A549 (cell line): ENCODE results near the gene GHR. TPM values are rescaled to one million over a fixed set of nuclear protein-coding genes. Genes with fewer than 3 reads are reported as not detected.

Source experiments
- ATAC-seq, 2 experiments: fragments of 200-7000 bp in 1 of 2; fragments of >200 bp in 1 of 2; cut with Nextera tagmentation in 1 of 2; cut with Tn5 transposase in 1 of 2; 3 replicates each; pipeline versions ENCODE4 v1.8.0 to v1.9.1; 2018 to 2020; ENCODE audit warnings: mild to moderate bottlenecking in 1 of 2, moderate library complexity in 1 of 2
- CTCF ChIA-PET: fragments of 300-600 bp; sonication (Branson Sonifier 250); formaldehyde crosslinking; extraction: SDS; loops from one replicate; lab custom pipeline; 2021; ENCODE audit warnings: antibody characterized with exemption, inconsistent platforms; lab: Yijun Ruan, JAX
- POLR2A ChIA-PET: fragments of 350-600 bp; formaldehyde crosslinking; extraction: SDS; loops from one replicate; lab custom pipeline; 2021; ENCODE audit warnings: antibody characterized with exemption, inconsistent platforms; lab: Yijun Ruan, JAX
- DNase-seq, 2 experiments: peaks; one replicate each; pipeline versions ENCODE4 v3.0.0 to v3.0.0-alpha.2; 2011 to 2016; ENCODE audit warnings: low read depth in 1 of 2, low spot score in 1 of 2
- FAIRE-seq: peaks from 2 replicates; lab custom pipeline; 2011; peaks lifted over from hg19 to GRCh38; lab: Jason Lieb, UNC
- H3K27ac ChIP-seq, 2 experiments: fragments of >200 bp; sonication (Bioruptor Twin); formaldehyde crosslinking; 3 replicates each; pipeline ENCODE4 v1.5.1; 2016 to 2017
- H3K4me1 ChIP-seq: fragments of >200 bp; sonication (Bioruptor Twin); formaldehyde crosslinking; 3 replicates; pipeline ENCODE4 v1.6.1; 2016
- H3K4me2 ChIP-seq: fragments of >200 bp; sonication (Bioruptor Twin); formaldehyde crosslinking; 3 replicates; pipeline ENCODE4 v1.6.1; 2016
- H3K4me3 ChIP-seq: fragments of >200 bp; sonication (Bioruptor Twin); formaldehyde crosslinking; 3 replicates; pipeline ENCODE4 v1.5.1; 2016
- H3K9me3 ChIP-seq: fragments of >200 bp; sonication (Bioruptor Twin); formaldehyde crosslinking; 3 replicates; pipeline ENCODE4 v1.6.1; 2016
- CEBPB ChIP-seq, 2 experiments: fragments of >200 bp in 1 of 2; sonication (Bioruptor Twin) in 1 of 2; formaldehyde crosslinking in 1 of 2; IDR thresholded peaks; 2 replicates each; pipeline ENCODE4 v1.6.1; 2012 to 2016
- EHF ChIP-seq: fragments of 250-450 bp; sonication (Bioruptor Pico); IDR thresholded peaks from 2 replicates; pipeline ENCODE4 v1.5.0; 2020; ENCODE audit warnings: mild to moderate bottlenecking
- ESRRA ChIP-seq: fragments of 150-350 bp; IDR thresholded peaks from 2 replicates; pipeline ENCODE4 v1.6.1; 2014; ENCODE audit warnings: mild to moderate bottlenecking, low read length, borderline replicate concordance
- FOSB ChIP-seq: fragments of 250-450 bp; sonication (Bioruptor Pico); IDR thresholded peaks from 2 replicates; pipeline ENCODE4 v1.5.0; 2020; ENCODE audit warnings: mild to moderate bottlenecking, moderate library complexity
- FOXS1 ChIP-seq: fragments of 250-450 bp; sonication (Bioruptor Pico); IDR thresholded peaks from 2 replicates; pipeline ENCODE4 v1.5.0; 2020; ENCODE audit warnings: mild to moderate bottlenecking, moderate library complexity
- HDAC2 ChIP-seq: fragments of 200-600 bp; sonication (generic); IDR thresholded peaks from 2 replicates; pipeline ENCODE4 v1.6.1; 2016
- HOXB13 ChIP-seq: fragments of 250-450 bp; sonication (Bioruptor Pico); IDR thresholded peaks from 2 replicates; pipeline ENCODE4 v1.5.0; 2020; ENCODE audit warnings: low read depth, mild to moderate bottlenecking, moderate library complexity
- JUNB ChIP-seq: fragments of >200 bp; sonication (Bioruptor Twin); formaldehyde crosslinking; IDR thresholded peaks from 2 replicates; pipeline ENCODE4 v1.6.1; 2016
- KDM1A ChIP-seq: fragments of 200-600 bp; sonication (generic); IDR thresholded peaks from 2 replicates; pipeline ENCODE4 v1.6.1; 2016; ENCODE audit warnings: low read depth, mild to moderate bottlenecking
- KDM5A ChIP-seq: fragments of 200-600 bp; sonication (generic); IDR thresholded peaks from 2 replicates; pipeline ENCODE4 v1.6.1; 2016; ENCODE audit warnings: antibody characterized with exemption, mild to moderate bottlenecking
- MAFK ChIP-seq: fragments of 450-650 bp; IDR thresholded peaks from 2 replicates; pipeline ENCODE4 v1.6.1; 2014; ENCODE audit not compliant: partially characterized antibody
- MYC ChIP-seq: IDR thresholded peaks from 2 replicates; pipeline ENCODE4 v1.6.1; 2012; ENCODE audit warnings: mild to moderate bottlenecking, inconsistent platforms, low read length, improper control_type of control experiment, borderline replicate concordance
- NR3C1 ChIP-seq: fragments of >200 bp; sonication (Bioruptor Twin); formaldehyde crosslinking; IDR thresholded peaks from 3 replicates; pipeline ENCODE4 v1.6.1; 2017
- PHF8 ChIP-seq: fragments of 200-600 bp; sonication (generic); IDR thresholded peaks from 2 replicates; pipeline ENCODE4 v1.6.1; 2016; ENCODE audit warnings: low read depth, mild to moderate bottlenecking, antibody characterized with exemption, moderate library complexity, borderline replicate concordance
- POLR2A ChIP-seq: IDR thresholded peaks from 2 replicates; pipeline ENCODE4 v1.6.1; 2012; ENCODE audit warnings: mild to moderate bottlenecking, low read length
- RARB ChIP-seq: fragments of 250-450 bp; sonication (Bioruptor Pico); IDR thresholded peaks from 2 replicates; pipeline ENCODE4 v1.8.0; 2021; ENCODE audit warnings: mild to moderate bottlenecking, moderate library complexity
- RCOR1 ChIP-seq: fragments of 150-350 bp; IDR thresholded peaks from 2 replicates; pipeline ENCODE4 v1.6.1; 2014; ENCODE audit warnings: antibody characterized with exemption, low read length, low read depth
- SREBF2 ChIP-seq: fragments of 450-650 bp; IDR thresholded peaks from 2 replicates; pipeline ENCODE4 v1.6.1; 2014; ENCODE audit warnings: mild to moderate bottlenecking, moderate library complexity
- TFCP2L1 ChIP-seq: fragments of 250-450 bp; sonication (Bioruptor Pico); IDR thresholded peaks from 2 replicates; pipeline ENCODE4 v1.5.0; 2021; ENCODE audit warnings: mild to moderate bottlenecking
- TP53 ChIP-seq: fragments of 250-450 bp; sonication (Bioruptor Pico); IDR thresholded peaks from 2 replicates; pipeline ENCODE4 v1.5.0; 2021; ENCODE audit warnings: mild to moderate bottlenecking, moderate library complexity
- ZNF302 ChIP-seq: fragments of 250-450 bp; sonication (Bioruptor Pico); IDR thresholded peaks from 2 replicates; pipeline ENCODE4 v1.9.0; 2021; ENCODE audit warnings: inconsistent platforms, mild to moderate bottlenecking, moderate library complexity
- ZSCAN20 ChIP-seq: fragments of 250-450 bp; sonication (Bioruptor Pico); IDR thresholded peaks from 2 replicates; pipeline ENCODE4 v1.8.0; 2022; ENCODE audit warnings: mild to moderate bottlenecking, moderate library complexity
- WGBS: methylation state at CpG from one replicate; pipeline ENCODE4 v1.1.6; 2017; ENCODE audit errors: missing lambda C conversion rate; 5-methylcytosine and 5-hydroxymethylcytosine counted together
- polyA plus RNA-seq, 4 experiments: library from polyadenylated mRNA; depleted of rRNA in 3 of 4; stranded (reverse); fragments of >200 nt; fragmentation: RNase III in 1 of 4; extraction: RNeasy Plus Mini Kit Qiagen cat#74134 plus additional on column Dnase treatment in 1 of 4; gene quantifications; 2 replicates in 3 of 4; 3 replicates in 1 of 4; pipeline ENCODE4 v1.2.3, GENCODE V29; 2011 to 2017
- TF ChIP-seq, protein P1 (sequence below): fragments of >200 bp; sonication (Bioruptor Twin); formaldehyde crosslinking; IDR thresholded peaks from 3 replicates; pipeline ENCODE4 v1.5.1; 2016
- TF ChIP-seq, protein P2 (sequence below): fragments of 150-350 bp; IDR thresholded peaks from 2 replicates; pipeline ENCODE4 v1.6.1; 2014; ENCODE audit warnings: low read depth, mild to moderate bottlenecking, low read length
- TF ChIP-seq, protein P3 (sequence below): IDR thresholded peaks from 2 replicates; pipeline ENCODE4 v1.6.1; 2012
- TF ChIP-seq, protein P4 (sequence below): fragments of 250-450 bp; sonication (Bioruptor Pico); IDR thresholded peaks from 2 replicates; pipeline ENCODE4 v1.5.0; 2020; ENCODE audit warnings: low read depth, mild to moderate bottlenecking, moderate library complexity

GHR gene
- polyA plus RNA-seq, 2 of the 4 experiments (the other 2 are of a cell fraction), result 0.05 TPM; not detected in 1

DNA sequence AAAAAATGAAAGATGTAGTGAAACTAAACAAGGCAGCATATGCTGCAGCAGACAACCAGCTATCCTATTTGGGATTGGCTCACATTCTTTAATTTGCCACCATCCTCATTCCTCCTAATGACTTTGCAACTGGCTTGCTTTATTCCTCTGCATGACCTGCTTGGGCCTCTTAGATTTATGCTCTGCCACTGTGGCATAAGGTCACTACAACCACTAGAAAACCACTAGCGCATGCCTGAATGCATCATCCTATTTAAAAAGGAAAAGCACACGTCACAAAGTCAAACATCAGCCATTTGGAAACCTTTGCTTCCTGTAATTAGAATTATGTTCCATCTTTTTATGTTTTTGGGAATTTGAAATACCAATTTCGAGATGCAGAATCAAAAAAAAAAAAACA, 292.5 kb downstream of the GHR start:
- ChIA-PET CTCF (no interaction called here), POLR2A (no interaction called here)
- no peak for DNase-seq
- no peak overlapping the region for H3K4me3 ChIP-seq
- no peaks in the 10 kb centered on the region for H3K9me3 ChIP-seq
- FAIRE-seq, result no peak
- 31% methylated on average over 3 of the region's 3 CpGs for whole genome bisulfite sequencing
- H3K4me2 ChIP-seq, result no peak overlapping the region
- ATAC-seq, result no peak
- H3K4me1 ChIP-seq, result no peaks in the 10 kb centered on the region
- TF ChIP-seq, protein P1, sequence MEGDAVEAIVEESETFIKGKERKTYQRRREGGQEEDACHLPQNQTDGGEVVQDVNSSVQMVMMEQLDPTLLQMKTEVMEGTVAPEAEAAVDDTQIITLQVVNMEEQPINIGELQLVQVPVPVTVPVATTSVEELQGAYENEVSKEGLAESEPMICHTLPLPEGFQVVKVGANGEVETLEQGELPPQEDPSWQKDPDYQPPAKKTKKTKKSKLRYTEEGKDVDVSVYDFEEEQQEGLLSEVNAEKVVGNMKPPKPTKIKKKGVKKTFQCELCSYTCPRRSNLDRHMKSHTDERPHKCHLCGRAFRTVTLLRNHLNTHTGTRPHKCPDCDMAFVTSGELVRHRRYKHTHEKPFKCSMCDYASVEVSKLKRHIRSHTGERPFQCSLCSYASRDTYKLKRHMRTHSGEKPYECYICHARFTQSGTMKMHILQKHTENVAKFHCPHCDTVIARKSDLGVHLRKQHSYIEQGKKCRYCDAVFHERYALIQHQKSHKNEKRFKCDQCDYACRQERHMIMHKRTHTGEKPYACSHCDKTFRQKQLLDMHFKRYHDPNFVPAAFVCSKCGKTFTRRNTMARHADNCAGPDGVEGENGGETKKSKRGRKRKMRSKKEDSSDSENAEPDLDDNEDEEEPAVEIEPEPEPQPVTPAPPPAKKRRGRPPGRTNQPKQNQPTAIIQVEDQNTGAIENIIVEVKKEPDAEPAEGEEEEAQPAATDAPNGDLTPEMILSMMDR, result no peak
- TF ChIP-seq MAFK, result no peak
- TF ChIP-seq CEBPB (IDR thresholded peaks at IDR 0.05), result no peak
- TF ChIP-seq FOXS1 (CRISPR knock-in tag), result no peak
- no peak for TF ChIP-seq HOXB13 (CRISPR knock-in tag)
- TF ChIP-seq KDM1A, result no peak
- TF ChIP-seq ESRRA, result no peak
- TF ChIP-seq ZNF302, result no peak
- TF ChIP-seq NR3C1, result no peak
- no peak for TF ChIP-seq HDAC2
- no peak for TF ChIP-seq RARB (CRISPR knock-in tag)
- TF ChIP-seq, protein P2, sequence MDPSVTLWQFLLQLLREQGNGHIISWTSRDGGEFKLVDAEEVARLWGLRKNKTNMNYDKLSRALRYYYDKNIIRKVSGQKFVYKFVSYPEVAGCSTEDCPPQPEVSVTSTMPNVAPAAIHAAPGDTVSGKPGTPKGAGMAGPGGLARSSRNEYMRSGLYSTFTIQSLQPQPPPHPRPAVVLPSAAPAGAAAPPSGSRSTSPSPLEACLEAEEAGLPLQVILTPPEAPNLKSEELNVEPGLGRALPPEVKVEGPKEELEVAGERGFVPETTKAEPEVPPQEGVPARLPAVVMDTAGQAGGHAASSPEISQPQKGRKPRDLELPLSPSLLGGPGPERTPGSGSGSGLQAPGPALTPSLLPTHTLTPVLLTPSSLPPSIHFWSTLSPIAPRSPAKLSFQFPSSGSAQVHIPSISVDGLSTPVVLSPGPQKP, result no peak
- TF ChIP-seq, protein P3, sequence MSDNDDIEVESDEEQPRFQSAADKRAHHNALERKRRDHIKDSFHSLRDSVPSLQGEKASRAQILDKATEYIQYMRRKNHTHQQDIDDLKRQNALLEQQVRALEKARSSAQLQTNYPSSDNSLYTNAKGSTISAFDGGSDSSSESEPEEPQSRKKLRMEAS, result no peak
- no peak for TF ChIP-seq RCOR1
- TF ChIP-seq TFCP2L1 (CRISPR knock-in tag), result no peak
- no peak for TF ChIP-seq ZSCAN20 (CRISPR knock-in tag)
- TF ChIP-seq SREBF2, result no peak
- no peak for TF ChIP-seq POLR2A
- no peak for TF ChIP-seq TP53 (CRISPR knock-in tag)
- H3K27ac ChIP-seq, result no peak overlapping the region

DNA sequence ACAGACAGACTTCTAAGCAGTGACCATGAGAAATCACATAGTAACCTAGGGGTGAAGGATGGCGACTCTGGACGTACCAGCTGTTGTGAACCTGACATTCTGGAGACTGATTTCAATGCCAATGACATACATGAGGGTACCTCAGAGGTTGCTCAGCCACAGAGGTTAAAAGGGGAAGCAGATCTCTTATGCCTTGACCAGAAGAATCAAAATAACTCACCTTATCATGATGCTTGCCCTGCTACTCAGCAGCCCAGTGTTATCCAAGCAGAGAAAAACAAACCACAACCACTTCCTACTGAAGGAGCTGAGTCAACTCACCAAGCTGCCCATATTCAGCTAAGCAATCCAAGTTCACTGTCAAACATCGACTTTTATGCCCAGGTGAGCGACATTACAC, 295.4 kb downstream of the GHR start:
- H3K4me1 ChIP-seq, result no peaks in the 10 kb centered on the region
- H3K9me3 ChIP-seq, result no peaks in the 10 kb centered on the region
- no peak overlapping the region for H3K27ac ChIP-seq
- ChIA-PET CTCF (no interaction called here), POLR2A (no interaction called here)
- TF ChIP-seq FOSB (CRISPR knock-in tag), result no peak
- no peak for TF ChIP-seq JUNB
- TF ChIP-seq KDM5A, result no peak
- no peak for TF ChIP-seq CEBPB (IDR thresholded peaks at IDR 0.05)
- no peak for TF ChIP-seq EHF (CRISPR knock-in tag)
- no peak for TF ChIP-seq PHF8
- no peak for TF ChIP-seq MYC
- DNase-seq (no peak), ATAC-seq (no peak), FAIRE-seq (no peak)
- no peak overlapping the region for H3K4me3 ChIP-seq
- 29% methylated on average over 4 of the region's 4 CpGs for WGBS
- no peak overlapping the region for H3K4me2 ChIP-seq

DNA sequence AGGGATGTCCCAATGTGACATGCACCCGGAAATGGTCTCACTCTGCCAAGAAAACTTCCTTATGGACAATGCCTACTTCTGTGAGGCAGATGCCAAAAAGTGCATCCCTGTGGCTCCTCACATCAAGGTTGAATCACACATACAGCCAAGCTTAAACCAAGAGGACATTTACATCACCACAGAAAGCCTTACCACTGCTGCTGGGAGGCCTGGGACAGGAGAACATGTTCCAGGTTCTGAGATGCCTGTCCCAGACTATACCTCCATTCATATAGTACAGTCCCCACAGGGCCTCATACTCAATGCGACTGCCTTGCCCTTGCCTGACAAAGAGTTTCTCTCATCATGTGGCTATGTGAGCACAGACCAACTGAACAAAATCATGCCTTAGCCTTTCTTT, 295.8 kb downstream of the GHR start:
- FAIRE-seq, result no peak
- TF ChIP-seq FOSB (CRISPR knock-in tag) (no peak), TP53 (CRISPR knock-in tag) (no peak), NR3C1 (no peak), KDM5A (no peak)
- TF ChIP-seq, protein P2, result no peak
- TF ChIP-seq, protein P4, sequence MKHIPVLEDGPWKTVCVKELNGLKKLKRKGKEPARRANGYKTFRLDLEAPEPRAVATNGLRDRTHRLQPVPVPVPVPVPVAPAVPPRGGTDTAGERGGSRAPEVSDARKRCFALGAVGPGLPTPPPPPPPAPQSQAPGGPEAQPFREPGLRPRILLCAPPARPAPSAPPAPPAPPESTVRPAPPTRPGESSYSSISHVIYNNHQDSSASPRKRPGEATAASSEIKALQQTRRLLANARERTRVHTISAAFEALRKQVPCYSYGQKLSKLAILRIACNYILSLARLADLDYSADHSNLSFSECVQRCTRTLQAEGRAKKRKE (CRISPR knock-in tag), result no peak
- TF ChIP-seq, all 56 proteins: peak for 0
- POLR2A ChIA-PET, result no interaction called here
- no peak overlapping the region for H3K27ac ChIP-seq
- no peaks in the 10 kb centered on the region for H3K9me3 ChIP-seq
- WGBS, result 36% methylated on average over 2 of the region's 2 CpGs
- CTCF ChIA-PET, result no interaction called here
- no peaks in the 10 kb centered on the region for H3K4me1 ChIP-seq
- DNase-seq (no peak), ATAC-seq (no peak)
- no peak overlapping the region for H3K4me2 ChIP-seq
- H3K4me3 ChIP-seq, result no peak overlapping the region
